ENCODE measurements around the gene NAGK.

DNA sequence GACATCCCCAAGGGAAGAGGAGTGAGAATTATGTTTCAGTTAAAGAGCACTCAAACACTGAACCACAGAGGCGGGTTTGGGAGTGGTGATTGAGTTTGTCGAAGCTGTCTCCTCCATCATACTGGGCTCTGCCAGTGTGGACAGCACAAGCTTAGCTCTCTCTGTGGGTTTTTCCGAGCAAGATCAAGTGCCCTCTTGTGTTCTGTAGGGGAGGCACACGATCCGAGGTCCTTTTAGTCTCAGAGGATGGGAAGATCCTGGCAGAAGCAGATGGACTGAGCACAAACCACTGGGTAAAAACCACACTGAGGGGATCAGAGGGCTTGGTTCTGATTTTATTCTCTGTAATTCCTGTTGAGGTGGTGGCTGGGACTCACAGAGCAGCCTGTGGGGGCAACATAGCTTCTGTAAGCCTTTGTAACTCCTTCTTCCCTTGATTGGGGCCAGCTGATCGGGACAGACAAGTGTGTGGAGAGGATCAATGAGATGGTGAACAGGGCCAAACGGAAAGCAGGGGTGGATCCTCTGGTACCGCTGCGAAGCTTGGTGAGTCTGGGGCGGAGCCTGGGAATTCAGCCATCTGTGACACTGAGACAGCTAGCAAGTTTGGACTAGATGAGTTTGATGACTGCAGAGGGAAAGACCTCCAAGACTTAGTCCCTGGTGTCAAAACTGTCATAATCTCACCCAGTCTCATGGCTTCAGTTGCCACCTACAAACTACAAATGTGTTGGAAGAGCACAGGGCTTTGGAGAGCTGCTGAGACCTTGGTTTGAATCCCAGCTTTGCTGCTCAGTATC, 2.0 kb downstream of the NAGK start:
- TF ChIP-seq POLR2AphosphoS5 (IDR thresholded peaks at IDR 0.05; ENCODE audit: low read depth) (no peak), EZH2 (IDR thresholded peaks at IDR 0.05; ENCODE audit: low read depth, unreplicated experiment) (no peak), CTCF (conservative IDR thresholded peaks at IDR 0.05; ENCODE audit: low read depth in 2 of 2) (peak; percentile 49 to 65), EZH2phosphoT487 (IDR thresholded peaks at IDR 0.05; ENCODE audit: unreplicated experiment) (no peak), NANOG (IDR thresholded peaks at IDR 0.05; ENCODE audit: borderline replicate concordance) (no peak), ZNF114 (CRISPR knock-in tag; IDR thresholded peaks at IDR 0.05) (no peak), ZNF462 (CRISPR knock-in tag; IDR thresholded peaks at IDR 0.05) (no peak), JUNB (IDR thresholded peaks at IDR 0.05; ENCODE audit: unreplicated experiment) (no peak), CREB1 (CRISPR knock-in tag; IDR thresholded peaks at IDR 0.05; ENCODE audit: low read depth) (no peak), STAT1 (IDR thresholded peaks at IDR 0.05; ENCODE audit: unreplicated experiment) (no peak), ZNF331 (CRISPR knock-in tag; IDR thresholded peaks at IDR 0.05; ENCODE audit: low read depth) (no peak)
- TF ChIP-seq, protein P1, sequence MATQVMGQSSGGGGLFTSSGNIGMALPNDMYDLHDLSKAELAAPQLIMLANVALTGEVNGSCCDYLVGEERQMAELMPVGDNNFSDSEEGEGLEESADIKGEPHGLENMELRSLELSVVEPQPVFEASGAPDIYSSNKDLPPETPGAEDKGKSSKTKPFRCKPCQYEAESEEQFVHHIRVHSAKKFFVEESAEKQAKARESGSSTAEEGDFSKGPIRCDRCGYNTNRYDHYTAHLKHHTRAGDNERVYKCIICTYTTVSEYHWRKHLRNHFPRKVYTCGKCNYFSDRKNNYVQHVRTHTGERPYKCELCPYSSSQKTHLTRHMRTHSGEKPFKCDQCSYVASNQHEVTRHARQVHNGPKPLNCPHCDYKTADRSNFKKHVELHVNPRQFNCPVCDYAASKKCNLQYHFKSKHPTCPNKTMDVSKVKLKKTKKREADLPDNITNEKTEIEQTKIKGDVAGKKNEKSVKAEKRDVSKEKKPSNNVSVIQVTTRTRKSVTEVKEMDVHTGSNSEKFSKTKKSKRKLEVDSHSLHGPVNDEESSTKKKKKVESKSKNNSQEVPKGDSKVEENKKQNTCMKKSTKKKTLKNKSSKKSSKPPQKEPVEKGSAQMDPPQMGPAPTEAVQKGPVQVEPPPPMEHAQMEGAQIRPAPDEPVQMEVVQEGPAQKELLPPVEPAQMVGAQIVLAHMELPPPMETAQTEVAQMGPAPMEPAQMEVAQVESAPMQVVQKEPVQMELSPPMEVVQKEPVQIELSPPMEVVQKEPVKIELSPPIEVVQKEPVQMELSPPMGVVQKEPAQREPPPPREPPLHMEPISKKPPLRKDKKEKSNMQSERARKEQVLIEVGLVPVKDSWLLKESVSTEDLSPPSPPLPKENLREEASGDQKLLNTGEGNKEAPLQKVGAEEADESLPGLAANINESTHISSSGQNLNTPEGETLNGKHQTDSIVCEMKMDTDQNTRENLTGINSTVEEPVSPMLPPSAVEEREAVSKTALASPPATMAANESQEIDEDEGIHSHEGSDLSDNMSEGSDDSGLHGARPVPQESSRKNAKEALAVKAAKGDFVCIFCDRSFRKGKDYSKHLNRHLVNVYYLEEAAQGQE (IDR thresholded peaks at IDR 0.05; ENCODE audit: unreplicated experiment): no peak
- TF ChIP-seq, protein P2, sequence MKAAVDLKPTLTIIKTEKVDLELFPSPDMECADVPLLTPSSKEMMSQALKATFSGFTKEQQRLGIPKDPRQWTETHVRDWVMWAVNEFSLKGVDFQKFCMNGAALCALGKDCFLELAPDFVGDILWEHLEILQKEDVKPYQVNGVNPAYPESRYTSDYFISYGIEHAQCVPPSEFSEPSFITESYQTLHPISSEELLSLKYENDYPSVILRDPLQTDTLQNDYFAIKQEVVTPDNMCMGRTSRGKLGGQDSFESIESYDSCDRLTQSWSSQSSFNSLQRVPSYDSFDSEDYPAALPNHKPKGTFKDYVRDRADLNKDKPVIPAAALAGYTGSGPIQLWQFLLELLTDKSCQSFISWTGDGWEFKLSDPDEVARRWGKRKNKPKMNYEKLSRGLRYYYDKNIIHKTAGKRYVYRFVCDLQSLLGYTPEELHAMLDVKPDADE (IDR thresholded peaks at IDR 0.05): no peak

Data from GM23338 (cell line).